ENCODE results near the gene CA5A.

The CA5A gene

GRCh38 chr16:87951552-87952538 lies 15.5 kb upstream of the CA5A start:
- no peak for TF ChIP-seq CTCF (IDR thresholded peaks at IDR 0.05; ENCODE audit: insufficient read depth, missing control alignments)
- DNase-seq (ENCODE audit: insufficient read length, low spot score) (no peak), FAIRE-seq (no peak)

- FAIRE-seq (no peak), DNase-seq (ENCODE audit: insufficient read length, low spot score) (peak; percentile 50)
- TF ChIP-seq CTCF (IDR thresholded peaks at IDR 0.05; ENCODE audit: insufficient read depth, missing control alignments), result peak; percentile 28
Measured at GRCh38 chr16:87950765-87951551, 14.6 kb upstream of the CA5A start, which contains the start of gene BANP. Gene BANP, plus strand, starts transcription at chr16:87951434. Its CDS starts 23,682 bp downstream, at chr16:87975116.

GRCh38 chr16:87949071-87949744 lies 12.9 kb upstream of the CA5A start:
- FAIRE-seq (no peak), DNase-seq (ENCODE audit: insufficient read length, low spot score) (no peak)
- no peak for TF ChIP-seq CTCF (IDR thresholded peaks at IDR 0.05; ENCODE audit: insufficient read depth, missing control alignments)

- no peak for DNase-seq (ENCODE audit: insufficient read length, low spot score)
- FAIRE-seq, result no peak
- no peak for TF ChIP-seq CTCF (IDR thresholded peaks at IDR 0.05; ENCODE audit: insufficient read depth, missing control alignments)
Measured at GRCh38 chr16:87948735-87949070, 12.4 kb upstream of the CA5A start.

GRCh38 chr16:87948119-87948545 lies 11.8 kb upstream of the CA5A start:
- DNase-seq (ENCODE audit: insufficient read length, low spot score), result no peak
- no peak for FAIRE-seq
- TF ChIP-seq CTCF (IDR thresholded peaks at IDR 0.05; ENCODE audit: insufficient read depth, missing control alignments), result no peak

GRCh38 chr16:87947356-87948118 lies 11.2 kb upstream of the CA5A start:
- no peak for TF ChIP-seq CTCF (IDR thresholded peaks at IDR 0.05; ENCODE audit: insufficient read depth, missing control alignments)
- FAIRE-seq, result no peak
- no peak for DNase-seq (ENCODE audit: insufficient read length, low spot score)

Data from D721Med (cell line).